Activated T-cell treated with anti-CD3 and anti-CD28 coated beads for 1 hour (primary cell): Measurements from ENCODE around the gene RABL6.
"Not testable (repeated sequence)": the region's sequence is repeated elsewhere in the genome, so short reads cannot be mapped to it uniquely, and the experiment has no call there.

Source experiments
- DNase-seq: peaks from one replicate; pipeline ENCODE4 v3.0.0-alpha.2; 2020; ENCODE audit warnings: low read depth

The RABL6 gene

DNA sequence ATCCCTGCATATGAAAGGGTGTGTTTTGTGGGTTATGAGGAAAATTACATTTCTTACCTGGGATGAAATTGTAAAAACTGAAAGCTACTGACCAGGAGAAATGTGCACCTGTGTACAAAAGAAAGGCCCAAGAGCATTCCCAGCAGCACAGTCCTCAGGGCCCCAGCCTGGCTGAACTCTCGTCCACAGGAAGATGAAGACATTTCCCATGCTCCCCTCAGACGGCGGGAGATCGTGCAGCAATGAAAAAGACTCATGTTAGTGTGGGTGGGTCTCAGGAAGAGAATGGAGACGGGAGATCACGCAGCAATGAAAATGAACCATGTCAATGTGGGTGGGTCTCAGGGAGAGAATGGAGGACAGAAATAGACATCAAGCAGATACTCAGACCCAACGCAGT lies 30.8 kb upstream of the RABL6 start:
- DNase-seq = no peak

DNA sequence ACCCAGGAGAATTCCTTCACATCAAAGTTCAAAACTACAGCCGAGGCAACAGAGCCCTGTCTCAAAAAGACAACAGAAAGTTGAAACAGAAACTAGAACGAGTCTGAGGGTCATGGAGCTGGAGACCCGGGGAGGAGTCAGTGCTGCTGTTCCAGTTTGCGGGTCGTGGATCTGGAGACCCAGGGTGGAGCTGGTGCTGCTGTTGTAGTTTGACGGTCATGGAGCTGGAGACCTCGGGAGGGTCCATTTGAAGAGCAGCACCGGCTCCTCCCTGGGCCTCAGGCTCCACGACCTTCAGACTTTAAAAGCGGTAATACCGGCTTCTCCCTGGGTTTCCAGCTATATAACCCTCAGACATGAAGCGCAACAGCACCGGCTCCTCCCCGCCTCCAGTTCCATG lies 30.4 kb upstream of the RABL6 start:
- DNase-seq = no peak

- no peak for DNase-seq
Measured at GRCh38 chr9:136779808-136780207, 27.9 kb upstream of the RABL6 start.

DNA sequence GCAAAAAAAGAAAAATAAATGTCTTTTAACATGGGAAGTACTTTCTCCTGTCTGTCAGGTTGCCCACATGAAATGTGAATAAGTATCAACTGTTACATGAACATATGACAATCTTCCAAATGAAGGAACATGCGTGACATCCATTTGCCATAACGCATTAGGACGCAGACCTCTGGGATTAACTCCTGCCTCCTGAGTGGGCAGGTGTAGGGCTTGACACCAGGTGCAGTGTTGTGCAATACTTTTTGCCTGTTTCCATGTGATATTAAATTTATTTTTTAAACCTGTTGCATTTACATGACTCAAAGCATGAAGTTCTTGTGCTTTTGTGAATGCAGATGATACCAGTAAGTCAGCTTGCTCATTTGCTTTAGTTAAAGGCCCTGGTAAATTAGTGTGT lies 25.3 kb upstream of the RABL6 start:
- DNase-seq = no peak

GRCh38 chr9:136784249-136784996 lies 23.3 kb upstream of the RABL6 start:
- DNase-seq = no peak

- DNase-seq = no peak
Measured at GRCh38 chr9:136784997-136785361, 22.8 kb upstream of the RABL6 start.

DNA sequence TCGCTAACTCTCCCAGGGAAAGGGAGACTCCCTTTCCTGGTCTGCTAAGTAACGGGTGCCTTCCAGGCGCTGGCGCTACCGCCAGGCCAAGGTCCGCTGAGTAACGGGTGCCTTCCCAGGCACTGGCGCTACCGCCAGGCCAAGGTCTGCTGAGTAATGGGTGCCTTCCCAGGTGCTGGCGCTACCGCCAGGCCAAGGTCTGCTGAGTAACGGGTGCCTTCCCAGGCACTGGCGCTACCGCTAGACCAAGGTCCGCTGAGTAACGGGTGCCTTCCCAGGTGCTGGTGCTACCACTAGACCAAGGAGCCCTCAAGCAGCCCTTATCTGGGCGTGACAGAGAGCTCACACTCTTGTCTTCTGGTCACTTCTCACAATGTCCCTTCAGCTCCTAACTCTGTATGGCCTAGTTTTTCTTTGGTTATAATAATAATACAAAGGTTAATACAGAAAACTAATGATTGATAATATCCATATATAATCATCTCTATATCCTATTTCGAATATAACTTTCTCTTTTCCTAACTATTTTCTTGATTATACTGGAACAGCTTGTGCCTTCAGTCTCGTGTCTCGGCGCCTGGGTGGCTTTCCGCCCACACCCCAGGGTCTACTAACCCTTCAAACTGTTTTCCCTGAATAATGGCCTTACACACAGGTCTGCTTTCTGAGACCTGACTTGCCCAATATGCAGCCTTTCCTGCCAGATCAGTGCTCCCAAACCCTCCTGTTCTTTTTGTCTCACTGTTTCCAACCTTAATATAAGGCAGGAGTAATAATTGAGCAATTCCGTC lies 22.0 kb upstream of the RABL6 start:
- not testable (repeated sequence) for DNase-seq

GRCh38 chr9:136786451-136786850 lies 21.3 kb upstream of the RABL6 start:
- DNase-seq = no peak

DNA sequence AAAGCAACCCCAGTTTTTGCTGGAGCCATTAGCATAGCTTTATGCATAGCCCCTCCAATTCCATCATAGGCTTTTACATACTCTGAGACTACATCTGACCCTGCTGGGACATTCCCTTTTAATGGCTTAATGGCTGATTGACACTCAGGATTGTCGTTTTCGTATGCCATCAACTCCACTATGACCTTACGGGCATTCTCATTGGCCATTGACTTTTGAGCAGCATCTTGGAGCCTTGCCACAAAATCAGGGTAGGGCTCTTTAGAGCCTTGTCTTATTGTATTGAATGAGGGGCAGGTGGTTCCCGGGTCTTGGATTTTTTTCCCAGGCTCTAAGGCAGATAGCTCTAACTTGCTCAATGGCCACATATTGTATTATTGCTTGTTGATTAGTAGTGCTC lies 20.8 kb upstream of the RABL6 start:
- not testable (repeated sequence) for DNase-seq

GRCh38 chr9:136787690-136788400 lies 19.9 kb upstream of the RABL6 start:
- peak; percentile 53 for DNase-seq

GRCh38 chr9:136788644-136789522 lies 18.9 kb upstream of the RABL6 start:
- DNase-seq = not testable (repeated sequence)

- DNase-seq = no peak
Measured at GRCh38 chr9:136789523-136789937, 18.2 kb upstream of the RABL6 start.

- DNase-seq = peak; percentile 99
Measured at GRCh38 chr9:136790640-136791515, 16.9 kb upstream of the RABL6 start, which contains the start of gene TMEM141. TMEM141 (plus strand) TSS chr9:136791344; CDS start chr9:136791371, 27 bp downstream.

DNA sequence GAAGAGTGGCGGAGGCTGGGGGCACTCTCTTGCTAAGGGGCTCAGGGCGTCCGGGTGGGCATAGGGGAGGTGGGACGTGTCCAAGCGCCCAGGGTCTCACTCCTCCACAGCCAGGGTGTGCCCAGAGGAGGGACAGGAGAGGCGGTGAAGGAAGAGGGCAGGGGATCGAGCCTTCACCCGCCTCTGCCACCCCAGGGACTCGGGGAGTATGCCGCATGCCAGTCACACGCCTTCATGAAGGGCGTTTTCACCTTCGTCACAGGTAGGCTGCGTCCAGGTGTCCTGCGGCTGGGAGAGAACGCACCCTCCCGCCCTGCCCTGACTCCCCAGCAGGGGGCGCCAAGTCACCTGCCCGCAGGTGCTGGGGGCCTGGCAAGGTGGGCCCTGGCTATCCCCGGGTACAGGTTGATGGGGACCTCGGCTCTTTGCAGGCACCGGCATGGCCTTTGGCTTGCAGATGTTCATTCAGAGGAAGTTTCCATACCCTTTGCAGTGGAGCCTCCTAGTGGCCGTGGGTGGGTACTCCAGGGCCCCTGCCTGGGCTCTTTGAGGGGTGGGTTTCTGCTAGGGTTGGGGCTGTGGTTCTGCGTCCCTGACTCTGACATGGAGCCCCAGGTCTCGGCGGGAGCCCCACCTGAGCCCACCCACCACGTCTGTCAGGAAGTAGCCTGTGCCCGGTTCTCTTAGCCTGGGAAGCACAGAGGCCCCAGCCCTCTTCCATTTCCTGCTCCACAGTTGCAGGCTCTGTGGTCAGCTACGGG lies 16.1 kb upstream of the RABL6 start:
- DNase-seq = peak; percentile 58

GRCh38 chr9:136792321-136793085 lies 15.2 kb upstream of the RABL6 start:
- DNase-seq = no peak

DNA sequence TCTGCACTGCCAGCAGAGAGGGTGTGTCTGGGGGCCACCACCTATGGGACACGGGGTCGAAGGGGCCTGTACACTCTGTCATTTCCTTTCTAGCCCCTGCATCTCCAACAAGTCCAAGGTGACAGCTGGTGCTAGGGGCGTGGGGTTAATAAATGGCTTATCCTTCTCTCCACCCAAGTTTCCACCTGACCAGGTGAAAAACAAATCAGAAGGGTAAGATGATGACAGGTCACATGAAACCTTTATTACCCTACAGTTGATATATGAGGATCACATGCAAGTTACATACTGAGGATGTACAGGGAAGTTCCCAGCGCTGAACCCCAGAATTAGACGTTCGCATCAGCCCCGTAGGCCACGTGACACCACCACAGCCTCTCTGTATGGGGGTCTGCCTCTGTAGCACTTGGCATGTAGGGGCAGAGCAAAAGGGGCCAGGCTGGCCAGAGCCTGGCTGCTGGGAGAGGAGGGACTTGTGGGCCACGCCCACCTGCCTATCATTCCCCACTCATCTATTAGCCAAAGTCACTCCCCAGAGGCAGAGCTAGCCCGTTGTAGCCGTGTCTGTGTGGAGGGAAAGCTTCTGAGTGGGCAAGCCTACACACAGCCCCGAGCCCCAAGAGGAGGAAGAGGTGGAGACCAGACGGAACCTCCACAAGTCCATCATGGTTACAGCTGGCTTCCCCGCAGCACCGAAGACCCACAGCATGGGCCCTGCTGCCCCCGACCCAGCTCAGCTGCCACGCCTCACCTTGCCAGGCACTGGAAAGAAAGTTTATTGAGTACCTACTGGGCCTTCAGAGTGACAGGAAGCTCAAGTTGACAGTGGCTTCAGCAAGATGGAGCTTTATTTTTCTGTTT lies 14.4 kb upstream of the RABL6 start:
- no peak for DNase-seq

- no peak for DNase-seq
Measured at GRCh38 chr9:136794281-136794999, 13.3 kb upstream of the RABL6 start.

- DNase-seq = no peak
Measured at GRCh38 chr9:136795000-136795348, 12.8 kb upstream of the RABL6 start.
